MM.1S (cell line): ENCODE data around the gene MMP15.

Experiments used
- DNase-seq: peaks from one replicate; pipeline ENCODE4 v3.0.0-alpha.2; 2015
- H2AFZ ChIP-seq: fragments of 300-600 bp; sonication (generic); 2 replicates; pipeline ENCODE4 v1.6.0; 2016; ENCODE audit warnings: antibody characterized with exemption, low read length
- H3F3A ChIP-seq: fragments of 300-600 bp; sonication (generic); 2 replicates; pipeline ENCODE4 v1.6.1; 2016; ENCODE audit warnings: mild to moderate bottlenecking, antibody characterized with exemption, low read length, moderate library complexity, mixed read lengths; ENCODE audit not compliant: insufficient read depth
- H3K27ac ChIP-seq: fragments of 300-600 bp; sonication (generic); 2 replicates; pipeline ENCODE4 v1.5.1; 2016; ENCODE audit warnings: mild to moderate bottlenecking, low read length
- H3K27me3 ChIP-seq: fragments of 300-600 bp; sonication (generic); replicated peaks from 2 replicates; pipeline ENCODE4 v1.6.0; 2016; ENCODE audit warnings: low read length; ENCODE audit not compliant: insufficient read depth
- H3K36me3 ChIP-seq: fragments of 300-600 bp; sonication (generic); replicated peaks from 2 replicates; pipeline ENCODE4 v1.6.1; 2016; ENCODE audit warnings: mild to moderate bottlenecking, low read length, mixed read lengths; ENCODE audit not compliant: insufficient read depth
- H3K4me1 ChIP-seq: fragments of 300-600 bp; sonication (generic); 2 replicates; pipeline ENCODE4 v1.6.1; 2016; ENCODE audit warnings: low read length, mixed read lengths
- H3K4me2 ChIP-seq: fragments of 300-600 bp; sonication (generic); 2 replicates; pipeline ENCODE4 v1.6.0; 2016; ENCODE audit warnings: low read depth, low read length
- H3K4me3 ChIP-seq: fragments of 300-600 bp; sonication (generic); 2 replicates; pipeline ENCODE4 v1.5.1; 2016; ENCODE audit warnings: low read length, mixed read lengths
- H3K79me2 ChIP-seq: fragments of 300-600 bp; sonication (generic); 2 replicates; pipeline ENCODE4 v1.6.1; 2016; ENCODE audit warnings: mixed run types, low read length, mixed read lengths
- H3K9ac ChIP-seq: fragments of 300-600 bp; sonication (generic); 2 replicates; pipeline ENCODE4 v1.6.1; 2016; ENCODE audit warnings: low read length, mixed read lengths
- H3K9me2 ChIP-seq: fragments of 300-600 bp; sonication (generic); replicated peaks from 2 replicates; pipeline ENCODE4 v1.6.1; 2016; ENCODE audit warnings: mild to moderate bottlenecking, low read length, mixed read lengths; ENCODE audit not compliant: insufficient read depth
- H3K9me3 ChIP-seq: fragments of 300-600 bp; sonication (generic); replicated peaks from 2 replicates; pipeline ENCODE4 v1.6.1; 2016; ENCODE audit warnings: mild to moderate bottlenecking, low read length, mixed read lengths; ENCODE audit not compliant: insufficient read depth
- H4K20me1 ChIP-seq: fragments of 300-600 bp; sonication (generic); 2 replicates; pipeline ENCODE4 v1.6.1; 2016; ENCODE audit warnings: mild to moderate bottlenecking, low read length, moderate library complexity, mixed read lengths; ENCODE audit not compliant: insufficient read depth
- EZH2 ChIP-seq: fragments of 300-600 bp; sonication (generic); optimal IDR thresholded peaks from 2 replicates; pipeline ENCODE3; 2017; ENCODE audit warnings: low read depth, mild to moderate bottlenecking, antibody characterized with exemption, low read length, mixed read lengths
- EZH2phosphoT487 ChIP-seq: fragments of 300-600 bp; sonication (generic); IDR thresholded peaks from 2 replicates; pipeline ENCODE4 v1.6.1; 2018; ENCODE audit warnings: antibody characterized with exemption, low read length
- TF ChIP-seq, protein P1 (sequence below): fragments of 300-600 bp; sonication (generic); IDR thresholded peaks from 2 replicates; pipeline ENCODE4 v1.5.1; 2016; ENCODE audit warnings: antibody characterized with exemption, low read length, mixed read lengths

MMP15 gene

GRCh38 chr16:58057784-58058183 is 32.2 kb downstream of the MMP15 start:
- no peaks in the 10 kb centered on the region for H3K9me2 ChIP-seq

DNA sequence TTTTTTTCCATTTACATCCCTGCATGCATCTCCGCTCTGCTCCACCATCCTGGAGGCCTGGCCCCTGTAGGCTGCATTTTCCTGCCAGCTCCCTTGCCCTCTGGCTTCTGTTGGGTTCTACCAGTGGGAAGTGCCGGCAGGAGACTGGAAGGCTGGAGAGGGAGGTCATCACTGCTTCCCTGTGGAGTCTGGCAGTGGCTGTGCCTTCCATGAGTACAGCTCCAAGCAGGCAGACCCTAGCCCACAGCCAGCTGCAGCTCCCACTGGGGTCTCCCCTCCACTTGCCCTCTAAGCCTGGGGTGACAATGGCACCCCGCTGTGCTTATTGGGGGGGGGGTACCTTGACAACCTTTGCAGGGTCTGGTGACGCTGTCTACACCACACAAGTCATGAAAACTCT is 37.3 kb downstream of the MMP15 start:
- Histone ChIP-seq H3K27ac (peak overlapping the region; percentile 14; the same call in 1 of the 2 replicates), H3K79me2 (no peaks in the 10 kb centered on the region), H3K4me1 (peaks cover 12% of the 10 kb centered on the region), H3K4me3 (no peak overlapping the region), H2AFZ (0 out of 2 replicates have a peak overlapping the region, but pooled peaks have one; percentile 33), H4K20me1 (no peaks in the 10 kb centered on the region), H3K4me2 (peak overlapping the region; percentile 24; the same call in 1 of the 2 replicates), H3K36me3 (no peaks in the 10 kb centered on the region), H3K27me3 (no peaks in the 10 kb centered on the region), H3F3A (no peaks in the 10 kb centered on the region), H3K9ac (no peak overlapping the region), H3K9me3 (no peaks in the 10 kb centered on the region), H3K9me2 (no peaks in the 10 kb centered on the region)
- DNase-seq: no peak
- TF ChIP-seq, protein P1, sequence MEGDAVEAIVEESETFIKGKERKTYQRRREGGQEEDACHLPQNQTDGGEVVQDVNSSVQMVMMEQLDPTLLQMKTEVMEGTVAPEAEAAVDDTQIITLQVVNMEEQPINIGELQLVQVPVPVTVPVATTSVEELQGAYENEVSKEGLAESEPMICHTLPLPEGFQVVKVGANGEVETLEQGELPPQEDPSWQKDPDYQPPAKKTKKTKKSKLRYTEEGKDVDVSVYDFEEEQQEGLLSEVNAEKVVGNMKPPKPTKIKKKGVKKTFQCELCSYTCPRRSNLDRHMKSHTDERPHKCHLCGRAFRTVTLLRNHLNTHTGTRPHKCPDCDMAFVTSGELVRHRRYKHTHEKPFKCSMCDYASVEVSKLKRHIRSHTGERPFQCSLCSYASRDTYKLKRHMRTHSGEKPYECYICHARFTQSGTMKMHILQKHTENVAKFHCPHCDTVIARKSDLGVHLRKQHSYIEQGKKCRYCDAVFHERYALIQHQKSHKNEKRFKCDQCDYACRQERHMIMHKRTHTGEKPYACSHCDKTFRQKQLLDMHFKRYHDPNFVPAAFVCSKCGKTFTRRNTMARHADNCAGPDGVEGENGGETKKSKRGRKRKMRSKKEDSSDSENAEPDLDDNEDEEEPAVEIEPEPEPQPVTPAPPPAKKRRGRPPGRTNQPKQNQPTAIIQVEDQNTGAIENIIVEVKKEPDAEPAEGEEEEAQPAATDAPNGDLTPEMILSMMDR: no peak
- no peak for TF ChIP-seq EZH2
- no peak for TF ChIP-seq EZH2phosphoT487

More at GRCh38 chr16:58057784-58058183, 32.2 kb downstream of the MMP15 start:
- Histone ChIP-seq H3K36me3 (no peaks in the 10 kb centered on the region), H3K79me2 (no peaks in the 10 kb centered on the region), H3K27ac (no peak overlapping the region), H2AFZ (no peak overlapping the region), H3K4me2 (no peak overlapping the region), H4K20me1 (no peaks in the 10 kb centered on the region), H3K9me3 (no peaks in the 10 kb centered on the region), H3K4me1 (peaks cover 2% of the 10 kb centered on the region; the same call in 1 of the 2 replicates), H3K4me3 (no peak overlapping the region), H3K27me3 (no peaks in the 10 kb centered on the region), H3K9ac (no peak overlapping the region), H3F3A (no peaks in the 10 kb centered on the region)
- TF ChIP-seq, protein P1: no peak
- no peak for TF ChIP-seq EZH2phosphoT487
- no peak for TF ChIP-seq EZH2
- DNase-seq: no peak

- H2AFZ ChIP-seq: peak overlapping the region; percentile 33; the same call in 1 of the 2 replicates
- H3K27me3 ChIP-seq: no peaks in the 10 kb centered on the region
- H3K27ac ChIP-seq: peak overlapping the region; percentile 14; the same call in 1 of the 2 replicates
- H3K9ac ChIP-seq: no peak overlapping the region
- H3K9me2 ChIP-seq: no peaks in the 10 kb centered on the region
- H3K79me2 ChIP-seq: no peaks in the 10 kb centered on the region
- H3K4me3 ChIP-seq: no peak overlapping the region
- no peak for TF ChIP-seq EZH2
- TF ChIP-seq, protein P1: no peak
- TF ChIP-seq EZH2phosphoT487: no peak
- no peaks in the 10 kb centered on the region for H3K9me3 ChIP-seq
- H3K4me2 ChIP-seq: peak overlapping the region; percentile 24; the same call in 1 of the 2 replicates
- no peaks in the 10 kb centered on the region for H4K20me1 ChIP-seq
- no peaks in the 10 kb centered on the region for H3K36me3 ChIP-seq
- no peaks in the 10 kb centered on the region for H3F3A ChIP-seq
- peak; percentile 42 for DNase-seq
- H3K4me1 ChIP-seq: peaks cover 12% of the 10 kb centered on the region
Measured at GRCh38 chr16:58063377-58064076, 38.0 kb downstream of the MMP15 start.
